DMS 273 (cell line): Measurements from ENCODE around the gene DDX47.
"Not testable (repeated sequence)": the region's sequence is repeated elsewhere in the genome, so short reads cannot be mapped to it uniquely, and the experiment has no call there.

Source experiments
- DNase-seq: peaks from one replicate; lab custom pipeline; 2025; ENCODE audit not compliant: unreplicated experiment; lab: John Stamatoyannopoulos, UW

DDX47 gene

GRCh38 chr12:12796928-12797793 lies 16.0 kb upstream of the DDX47 start:
- no peak for DNase-seq

DNA sequence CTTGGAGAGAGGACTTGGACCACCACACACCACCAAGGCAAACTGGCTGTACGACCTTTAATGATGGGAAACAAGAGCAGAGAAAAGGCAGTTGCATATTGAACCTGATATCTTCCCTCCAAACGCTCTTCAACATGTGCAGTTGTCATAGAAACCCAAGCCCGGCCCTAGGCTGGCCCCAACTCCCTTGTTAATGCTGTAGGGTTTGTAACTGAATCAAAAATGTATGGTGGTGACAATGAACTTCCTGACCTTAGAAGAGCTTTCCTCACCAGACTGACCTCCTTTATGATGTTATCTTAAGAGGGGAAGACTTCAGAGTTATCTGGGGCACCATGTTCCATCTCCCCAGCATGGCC lies 15.4 kb upstream of the DDX47 start:
- DNase-seq = peak; percentile 11

DNA sequence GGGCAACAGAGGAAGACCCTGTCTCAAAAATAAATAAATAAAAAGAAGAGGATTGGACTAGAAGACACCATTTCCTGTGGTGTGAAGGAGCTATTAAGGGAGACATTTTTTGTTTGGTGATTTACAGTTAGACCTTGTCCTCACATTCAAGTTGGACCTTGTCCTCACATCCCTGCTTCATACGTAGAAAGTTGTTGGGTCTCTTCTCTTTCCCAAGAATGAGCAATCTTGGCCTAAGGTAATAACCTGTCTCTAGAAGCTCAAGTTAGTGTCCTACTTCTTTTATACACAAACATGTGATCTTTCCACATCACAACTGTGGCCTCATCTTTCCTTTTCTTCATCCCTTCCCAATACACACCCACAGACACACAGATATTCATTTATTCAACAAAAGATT lies 14.7 kb upstream of the DDX47 start:
- no peak for DNase-seq

DNA sequence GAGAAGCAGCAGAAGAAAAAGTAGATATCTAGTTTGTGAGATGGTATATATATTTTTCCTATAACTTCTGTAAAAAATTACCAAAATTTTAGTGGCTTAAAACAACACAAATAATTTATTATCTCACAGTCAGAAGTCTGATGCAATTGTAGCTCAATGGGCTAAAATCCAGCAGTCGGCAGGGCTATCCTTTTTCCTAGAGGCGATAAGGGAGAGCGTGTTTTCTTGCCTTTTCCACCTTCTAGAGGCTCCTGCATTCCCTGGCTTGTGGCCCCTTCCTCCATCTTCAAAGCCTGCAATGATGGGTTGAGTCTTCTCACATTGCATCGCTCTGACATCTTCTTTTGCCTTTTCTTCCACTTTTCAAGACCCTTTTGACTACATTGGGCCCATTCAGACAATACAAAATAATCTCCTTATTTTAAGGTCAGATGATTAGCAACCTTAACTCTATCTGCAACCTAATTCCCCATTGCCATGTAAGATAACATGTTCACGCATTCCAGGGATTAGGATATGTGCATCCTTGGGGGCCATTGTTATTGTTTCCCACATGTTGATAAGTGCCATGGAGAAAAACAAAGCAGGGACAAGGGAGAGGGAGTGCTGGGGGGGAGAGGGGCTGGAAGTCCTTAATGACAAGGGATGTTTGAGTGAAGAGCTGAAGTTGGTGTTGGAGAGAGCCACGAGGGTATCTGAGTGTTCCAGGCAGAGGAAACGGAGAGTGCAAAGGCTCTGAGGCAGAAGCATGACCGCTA lies 13.8 kb upstream of the DDX47 start:
- no peak for DNase-seq

GRCh38 chr12:12800406-12801180 lies 12.6 kb upstream of the DDX47 start:
- no peak for DNase-seq

DNA sequence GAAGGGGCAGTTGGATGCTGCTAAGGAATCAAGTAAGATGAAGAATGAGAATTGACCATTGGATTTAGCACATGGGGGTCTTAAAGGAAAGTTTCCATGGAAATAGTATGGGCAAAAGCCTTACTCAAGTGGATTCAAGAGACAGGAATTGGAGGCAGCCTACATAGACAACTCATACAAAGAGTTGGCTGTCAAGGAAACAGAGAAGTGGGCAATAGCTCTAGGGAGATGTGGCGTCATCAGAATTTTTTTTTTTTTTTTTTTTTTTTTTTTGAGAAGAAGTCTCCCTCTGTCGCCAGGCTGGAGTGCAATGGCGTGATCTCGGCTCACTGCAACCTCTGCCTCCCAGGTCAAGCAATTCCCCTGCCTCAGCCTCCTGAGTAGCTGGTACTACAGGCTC lies 11.5 kb upstream of the DDX47 start:
- DNase-seq = not testable (repeated sequence)

GRCh38 chr12:12803186-12803585 lies 10.0 kb upstream of the DDX47 start:
- DNase-seq = peak; percentile 52

DNA sequence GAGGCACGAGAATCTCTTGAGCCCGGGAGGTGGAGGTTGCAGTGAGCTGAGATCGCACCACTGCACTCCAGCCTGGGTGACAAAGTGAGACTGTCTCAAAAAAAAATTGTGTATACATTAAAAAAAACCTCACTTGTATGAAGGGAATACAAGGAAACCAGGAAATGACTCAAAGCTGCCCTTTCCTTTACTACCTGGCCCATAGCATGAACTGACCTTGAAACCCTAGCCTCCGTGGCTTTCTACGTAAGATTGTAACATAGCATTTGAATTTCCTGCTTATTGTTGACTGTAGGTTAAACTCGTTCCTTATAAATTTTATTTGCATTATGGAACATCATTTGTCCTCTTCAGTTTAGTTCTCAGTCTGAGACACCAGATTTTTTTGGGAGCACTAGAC lies 9.1 kb upstream of the DDX47 start:
- DNase-seq = no peak

GRCh38 chr12:12804432-12804886 lies 8.7 kb upstream of the DDX47 start:
- DNase-seq = no peak

DNA sequence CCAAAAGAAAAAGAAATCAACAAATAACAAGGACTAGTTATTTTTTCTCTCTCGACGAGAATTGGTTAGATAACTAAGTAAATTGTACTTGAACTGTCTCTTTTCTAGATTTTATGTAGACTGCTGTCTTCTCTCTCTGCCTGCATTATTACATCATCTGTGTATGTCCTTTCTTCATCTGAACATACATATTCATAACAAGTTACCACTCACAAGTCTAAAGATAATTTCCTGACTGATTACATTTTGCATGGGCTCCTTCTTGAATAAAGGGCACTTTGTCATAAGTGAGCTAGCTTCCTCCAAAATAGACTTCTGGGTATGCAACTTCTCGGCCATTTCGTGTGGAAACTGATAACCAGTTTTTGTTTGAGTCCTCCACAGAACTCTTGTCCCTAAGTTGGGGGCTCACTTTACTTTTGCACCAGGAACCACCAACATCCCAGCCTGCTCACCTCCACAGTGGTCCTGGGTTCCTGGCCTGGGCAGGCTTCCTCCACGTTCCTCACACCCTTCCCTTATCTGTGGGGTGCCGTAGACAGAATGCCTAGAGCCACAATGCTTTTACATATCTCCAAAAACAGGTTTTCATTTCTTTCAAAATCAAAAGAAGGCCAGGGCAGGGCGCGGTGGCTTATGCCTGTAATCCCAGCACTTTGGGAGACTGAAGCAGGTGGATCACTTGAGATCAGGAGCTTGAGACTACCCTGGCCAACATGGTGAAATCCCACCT lies 6.2 kb upstream of the DDX47 start:
- no peak for DNase-seq

GRCh38 chr12:12807517-12807903 lies 5.6 kb upstream of the DDX47 start:
- DNase-seq = not testable (repeated sequence)

DNA sequence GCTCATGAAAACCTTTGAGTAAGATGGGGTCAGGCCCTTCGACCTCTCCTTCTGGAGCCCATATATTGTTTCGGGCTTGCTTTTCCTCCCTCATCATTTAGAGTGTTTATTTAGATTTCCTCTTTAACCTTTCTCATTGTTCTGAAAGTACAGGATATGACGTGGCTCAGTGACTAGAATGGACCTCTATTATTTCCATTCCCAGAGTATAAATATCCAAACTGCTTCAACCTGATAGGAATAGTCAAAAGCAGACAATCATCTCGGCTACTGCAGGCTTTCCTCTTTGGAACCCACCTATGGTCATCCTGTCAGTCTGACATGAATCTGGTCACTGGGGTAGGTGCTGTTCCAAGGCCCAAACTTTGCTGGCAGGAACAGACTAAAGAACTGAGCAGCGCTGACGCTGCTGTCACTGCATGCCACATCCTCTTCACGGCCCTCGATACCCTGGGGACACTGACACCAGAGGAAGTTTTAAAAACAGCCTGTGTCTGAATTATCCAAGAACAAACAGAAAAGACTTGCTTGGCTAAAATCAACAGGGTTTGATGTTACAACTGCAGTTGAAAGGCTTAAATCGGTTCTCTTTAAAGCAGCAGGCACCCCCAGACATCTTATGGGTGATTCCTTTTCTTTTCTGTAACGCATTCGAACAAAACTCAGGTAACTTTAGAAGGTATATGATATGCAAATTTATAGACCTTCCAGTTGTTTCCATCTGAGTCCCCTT lies 5.0 kb upstream of the DDX47 start:
- DNase-seq = no peak

DNA sequence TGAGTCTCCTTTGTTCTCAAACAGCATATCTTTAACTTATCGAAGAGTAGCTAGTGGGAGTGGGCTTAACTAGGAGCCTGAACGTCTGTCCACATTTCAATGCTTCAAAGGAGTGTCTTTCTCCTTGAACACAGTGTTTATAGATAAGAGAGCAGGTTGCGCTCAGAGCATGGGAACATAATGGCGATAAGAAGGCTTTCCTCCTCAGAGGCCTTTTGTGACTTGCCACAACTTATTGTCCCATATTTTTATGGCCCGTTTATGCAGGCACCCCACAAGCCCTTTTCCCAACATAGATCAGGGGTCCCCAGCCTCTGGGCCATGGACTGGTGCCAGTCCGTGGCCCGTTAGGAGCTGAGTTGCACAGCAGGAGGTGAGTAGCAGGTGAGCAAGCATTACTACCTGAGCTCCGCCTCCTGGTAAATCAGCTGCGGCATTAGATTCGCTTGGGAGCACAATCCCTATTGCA lies 2.6 kb upstream of the DDX47 start:
- DNase-seq = no peak

- DNase-seq = no peak
Observed at GRCh38 chr12:12811343-12811742, 1.8 kb upstream of the DDX47 start.

- DNase-seq = no peak
Observed at GRCh38 chr12:12812174-12812573, 972 bp upstream of the DDX47 start.

DNA sequence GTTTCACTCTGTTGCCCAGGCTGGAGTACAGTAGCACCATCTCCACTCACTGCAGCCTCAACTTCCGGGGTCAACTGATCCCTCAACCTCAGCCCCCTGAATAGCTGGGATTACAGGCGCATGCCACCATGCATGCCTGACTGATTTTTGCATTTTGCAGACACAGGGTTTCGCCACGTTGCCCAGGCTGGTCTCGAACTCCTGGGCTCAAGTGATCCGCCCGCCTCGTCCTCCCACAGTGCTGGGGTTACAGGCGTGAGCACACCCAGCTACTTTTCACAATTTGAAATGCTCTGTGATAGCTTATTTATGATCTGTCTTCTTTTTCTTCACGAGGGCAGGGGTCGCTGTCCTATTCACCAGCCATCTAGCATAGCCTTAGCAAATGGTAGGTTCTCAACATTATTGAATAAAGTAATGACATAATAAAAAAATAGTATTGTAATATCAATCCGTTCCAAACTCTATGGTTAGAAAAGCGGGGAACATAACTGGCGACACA lies 477 bp upstream of the DDX47 start:
- no peak for DNase-seq

DNA sequence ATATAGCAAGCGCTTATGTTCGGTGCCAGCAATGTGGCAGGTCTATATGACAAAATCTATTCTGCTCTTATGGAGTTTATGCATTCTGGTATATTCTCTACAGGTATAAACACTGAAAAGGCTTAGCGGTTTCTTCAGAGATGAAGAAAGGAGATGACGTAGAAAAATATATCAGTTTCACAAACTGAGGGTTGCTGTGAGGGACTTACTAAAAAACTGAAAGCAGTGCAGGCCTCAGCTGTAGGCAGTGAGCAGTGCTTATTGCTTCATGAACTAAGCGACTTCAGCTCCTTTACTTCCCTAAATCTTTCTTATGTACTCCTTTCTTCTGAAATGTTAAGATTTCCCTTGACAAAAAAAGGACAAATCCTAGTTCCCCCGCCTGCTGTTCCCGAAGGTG lies 4.5 kb downstream of the DDX47 start:
- no peak for DNase-seq

DNA sequence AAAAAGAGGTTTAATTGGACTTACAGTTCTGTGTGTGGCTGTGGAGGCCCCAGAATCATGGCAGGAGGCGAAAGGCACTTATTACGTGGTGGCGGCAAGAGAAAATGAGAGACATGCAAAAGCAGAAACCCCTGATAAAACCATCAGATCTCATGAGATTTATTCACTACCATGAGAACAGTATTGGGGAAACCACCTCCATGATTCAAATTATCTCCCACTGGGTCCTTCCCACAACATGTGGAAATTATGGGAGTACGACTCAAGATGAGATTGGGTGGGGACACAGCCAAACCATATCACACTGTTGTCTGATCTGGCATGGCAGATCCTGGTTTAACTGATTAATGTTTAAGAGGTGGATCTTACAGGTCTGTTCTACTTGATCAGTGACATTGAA lies 5.6 kb downstream of the DDX47 start:
- no peak for DNase-seq

DNA sequence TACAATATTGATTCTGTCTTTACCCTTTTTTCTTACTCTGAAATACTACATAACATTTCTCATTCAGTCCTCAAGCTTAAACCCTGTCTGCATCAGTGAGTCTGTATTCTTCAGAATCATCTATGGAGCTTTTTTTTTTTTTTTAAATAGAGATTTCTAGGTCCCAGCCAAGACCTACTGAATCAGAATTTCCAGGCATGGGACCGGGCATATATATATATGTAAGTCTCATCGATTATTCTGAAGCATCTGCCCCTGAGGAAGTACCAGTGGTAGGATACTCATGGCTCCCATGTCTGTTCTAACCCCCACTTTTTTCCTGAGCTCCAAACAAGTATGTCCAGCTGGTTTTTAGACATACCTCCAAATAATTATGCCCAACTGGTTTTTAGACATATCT lies 6.1 kb downstream of the DDX47 start:
- DNase-seq = no peak

GRCh38 chr12:12819752-12820311 lies 6.7 kb downstream of the DDX47 start:
- no peak for DNase-seq
